RWPE2 (cell line): ENCODE measurements around the gene CDH4.

Experiments used
- ATAC-seq: fragments of 200-7000 bp; cut with Tn5 transposase; 3 replicates; pipeline ENCODE4 v1.9.1; 2021; ENCODE audit warnings: low read depth
- DNase-seq: peaks from one replicate; pipeline ENCODE4 v3.0.0-alpha.2; 2020; ENCODE audit warnings: low spot score
- H3K27ac ChIP-seq: fragments of 450-650 bp; 2 replicates; pipeline ENCODE4 v1.5.1; 2017; ENCODE audit warnings: mild to moderate bottlenecking; ENCODE audit not compliant: poor library complexity, severe bottlenecking
- H3K27me3 ChIP-seq: fragments of 250-450 bp; sonication (Bioruptor Pico); 2 replicates; pipeline ENCODE4 v1.5.1; 2021; ENCODE audit warnings: mild to moderate bottlenecking, moderate library complexity; ENCODE audit not compliant: insufficient read depth, poor library complexity, severe bottlenecking
- H3K36me3 ChIP-seq: fragments of 250-450 bp; sonication (Bioruptor Pico); 2 replicates; pipeline ENCODE4 v1.5.1; 2020; ENCODE audit warnings: low read depth, mild to moderate bottlenecking, moderate library complexity
- H3K4me1 ChIP-seq: fragments of 250-450 bp; sonication (Bioruptor Pico); 2 replicates; pipeline ENCODE4 v1.5.1; 2021; ENCODE audit warnings: mild to moderate bottlenecking, moderate library complexity; ENCODE audit not compliant: insufficient read depth, poor library complexity, severe bottlenecking
- H3K4me3 ChIP-seq: fragments of 250-450 bp; sonication (Bioruptor Pico); 2 replicates; pipeline ENCODE4 v1.5.1; 2021; ENCODE audit warnings: mild to moderate bottlenecking, moderate library complexity; ENCODE audit not compliant: severe bottlenecking
- H3K9me3 ChIP-seq: fragments of 250-450 bp; sonication (Bioruptor Pico); 2 replicates; pipeline ENCODE4 v1.5.1; 2021; ENCODE audit warnings: mild to moderate bottlenecking, moderate library complexity; ENCODE audit not compliant: severe bottlenecking
- CTCF ChIP-seq: fragments of 450-650 bp; IDR thresholded peaks from one replicate; pipeline ENCODE4 v1.5.1; 2017; ENCODE audit warnings: mild to moderate bottlenecking, moderate library complexity; ENCODE audit not compliant: poor library complexity, severe bottlenecking

Gene CDH4

DNA sequence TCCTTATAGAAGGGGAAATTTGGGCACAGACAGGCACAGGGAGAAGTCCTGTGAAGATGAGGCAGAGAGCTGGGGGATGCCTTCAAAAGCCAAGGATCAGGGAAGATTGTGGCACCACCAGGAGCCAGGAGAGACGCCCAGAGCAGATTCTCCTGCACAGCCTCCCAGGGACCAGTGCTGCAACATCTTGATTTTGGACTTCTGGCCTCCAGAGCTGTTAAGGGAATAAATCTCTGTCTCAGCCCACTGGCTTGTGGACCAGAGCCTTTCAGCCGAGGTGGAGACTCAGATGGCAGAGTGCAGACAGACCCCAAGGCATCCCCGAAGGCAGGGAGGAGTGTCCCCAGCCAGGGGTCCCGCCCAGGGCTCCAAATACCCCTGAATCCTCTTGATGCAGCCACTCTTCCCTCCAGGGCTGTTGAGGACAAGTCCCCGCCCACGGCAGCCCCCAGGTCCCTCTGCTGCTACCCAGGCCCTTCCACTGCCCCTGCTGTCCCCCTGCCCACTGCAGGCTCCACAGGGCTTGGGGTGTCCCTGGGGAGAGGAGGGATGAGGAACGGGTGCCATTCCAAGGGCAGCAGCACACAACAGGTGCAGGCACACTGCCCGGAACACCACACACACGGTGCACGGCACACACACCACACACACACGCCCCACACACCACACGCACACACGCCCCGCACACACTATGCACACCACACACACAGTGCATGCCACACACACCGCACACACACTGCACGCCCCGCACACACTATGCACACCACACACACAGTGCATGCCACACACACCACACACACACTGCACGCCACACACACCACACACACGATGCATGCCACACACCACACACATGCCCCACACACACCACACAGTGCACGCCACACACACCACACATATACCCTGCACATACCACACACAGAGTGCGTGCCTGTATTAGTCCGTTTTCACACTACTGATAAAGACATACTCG, 502.2 kb downstream of the CDH4 start:
- no peak for TF ChIP-seq CTCF
- no peak overlapping the region for H3K4me3 ChIP-seq

DNA sequence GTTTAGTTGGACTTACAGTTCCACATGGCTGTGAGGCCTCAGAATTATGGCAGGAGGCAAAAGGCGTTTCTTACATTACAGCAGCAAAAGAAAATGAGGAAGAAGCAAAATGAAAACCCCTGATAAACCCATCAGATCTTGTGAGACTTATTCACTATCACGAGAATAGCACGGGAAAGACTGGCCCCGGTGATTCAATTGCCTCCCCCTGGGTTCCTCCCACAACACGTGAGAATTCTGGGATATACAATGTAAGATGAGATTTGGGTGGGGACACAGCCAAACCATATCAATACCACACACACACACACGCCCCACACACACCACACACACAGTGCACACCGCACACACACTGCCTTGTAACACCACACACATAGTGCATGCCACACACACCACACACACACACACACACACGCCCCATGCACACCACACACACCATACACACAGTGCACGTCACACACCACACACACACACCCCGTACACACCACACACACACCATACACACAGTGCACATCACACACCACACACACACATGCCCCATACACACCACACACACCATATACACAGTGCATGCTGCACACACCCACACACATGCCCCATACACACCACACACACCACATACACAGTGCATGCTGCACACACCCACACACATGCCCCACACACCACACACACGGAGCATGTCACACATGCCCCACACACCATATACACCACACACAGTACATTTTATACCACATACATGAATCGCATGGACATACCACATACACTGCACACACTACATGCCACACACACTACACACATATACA, 503.1 kb downstream of the CDH4 start:
- Histone ChIP-seq H3K36me3 (no peaks in the 10 kb centered on the region), H3K4me1 (peaks cover 10% of the 10 kb centered on the region), H3K27ac (no peak overlapping the region), H3K4me3 (no peak overlapping the region), H3K9me3 (no peaks in the 10 kb centered on the region), H3K27me3 (no peaks in the 10 kb centered on the region)
- DNase-seq (peak; percentile 71), ATAC-seq (no peak)
- no peak for TF ChIP-seq CTCF

More for the DNA sequence above, 502.2 kb downstream of the CDH4 start:
- no peak overlapping the region for H3K27ac ChIP-seq
- H3K27me3 ChIP-seq, result no peaks in the 10 kb centered on the region
- peaks cover under 1% of the 10 kb centered on the region; the same call in 1 of the 2 replicates for H3K36me3 ChIP-seq
- H3K4me1 ChIP-seq, result peaks cover 10% of the 10 kb centered on the region
- no peak for ATAC-seq
- peak; percentile 77 for DNase-seq
- H3K9me3 ChIP-seq, result no peaks in the 10 kb centered on the region

DNA sequence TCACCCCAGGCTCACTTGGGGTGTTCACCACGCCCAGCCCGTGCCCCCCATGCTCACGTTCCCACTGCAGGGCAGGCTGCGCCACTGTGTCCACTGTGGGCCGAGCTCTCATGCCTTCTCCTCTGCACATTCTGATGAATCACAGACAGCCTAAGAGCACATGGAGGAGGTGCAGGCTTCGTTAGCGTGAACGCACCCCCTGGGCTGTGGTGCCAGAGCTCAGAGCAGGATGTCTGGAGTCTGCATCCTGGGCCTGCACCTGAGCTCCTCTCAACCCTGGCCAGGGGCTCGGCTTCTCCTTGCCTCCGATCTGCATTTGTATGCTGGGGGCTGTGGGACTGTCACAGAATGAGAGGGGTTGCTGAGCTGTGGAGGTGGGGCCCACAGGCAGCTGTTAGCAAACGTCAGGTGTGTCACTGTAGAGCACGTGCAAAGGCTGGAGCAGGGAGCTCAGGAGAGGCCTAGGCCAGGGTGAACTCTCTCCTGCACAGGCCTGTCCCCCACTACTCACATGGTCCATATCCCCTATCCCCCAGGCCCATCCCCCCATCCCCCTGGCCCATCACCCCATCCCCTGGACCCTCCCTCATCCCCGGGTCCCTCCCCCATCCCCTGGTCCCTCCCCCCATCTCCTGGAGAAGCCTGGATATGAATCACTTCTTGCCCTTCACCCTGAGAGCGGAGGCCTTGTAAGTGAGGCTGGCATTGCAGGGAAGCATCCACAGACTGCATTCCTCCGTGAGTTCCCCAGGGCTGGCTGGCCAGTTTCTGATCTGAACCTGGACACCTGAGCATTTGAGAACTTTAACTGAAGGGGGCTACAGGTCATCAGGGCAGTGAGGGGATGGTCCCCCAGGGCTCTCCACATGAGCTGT, 504.1 kb downstream of the CDH4 start:
- Histone ChIP-seq H3K4me3 (no peak overlapping the region), H3K9me3 (no peaks in the 10 kb centered on the region), H3K27ac (no peak overlapping the region), H3K27me3 (no peaks in the 10 kb centered on the region), H3K4me1 (peaks cover 10% of the 10 kb centered on the region), H3K36me3 (no peaks in the 10 kb centered on the region)
- ATAC-seq (no peak), DNase-seq (peak; percentile 79)
- no peak for TF ChIP-seq CTCF

DNA sequence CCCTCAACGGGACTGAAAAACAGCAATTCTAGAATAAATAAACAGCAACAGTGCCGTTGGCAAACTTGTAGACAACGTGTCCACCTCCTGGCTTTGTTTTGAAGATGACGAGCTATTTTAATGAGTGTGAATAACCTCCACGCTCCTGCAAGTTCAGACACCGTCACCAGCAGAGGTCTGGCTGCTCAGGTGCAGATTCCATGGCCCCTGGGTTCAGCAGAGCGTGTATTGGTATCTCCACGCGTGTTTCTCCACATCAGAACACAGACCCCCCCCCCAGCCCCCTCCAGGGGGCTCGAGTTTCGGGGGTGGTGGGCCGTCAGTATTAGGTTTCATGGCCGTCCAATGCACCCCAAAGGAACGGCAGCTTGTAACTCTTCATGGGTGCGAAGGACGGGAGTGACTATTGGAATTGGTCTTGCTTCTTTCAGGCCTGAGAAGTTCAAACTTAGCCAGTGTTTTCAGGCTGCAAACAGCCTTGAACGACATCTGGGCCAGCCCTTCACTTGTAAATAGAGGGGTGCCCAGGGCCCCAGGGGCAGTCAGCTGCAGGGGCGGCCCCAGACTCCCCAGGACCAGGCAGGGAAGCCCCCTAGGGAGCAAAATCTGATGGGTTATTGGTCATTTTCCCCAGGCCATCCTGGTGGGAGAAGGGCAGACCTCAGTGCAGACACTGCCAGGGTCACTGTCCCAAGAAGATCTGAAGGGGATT, 505.1 kb downstream of the CDH4 start:
- peaks cover 10% of the 10 kb centered on the region for H3K4me1 ChIP-seq
- DNase-seq, result peak; percentile 69
- H3K27me3 ChIP-seq, result no peaks in the 10 kb centered on the region
- no peak overlapping the region for H3K27ac ChIP-seq
- ATAC-seq, result no peak
- no peaks in the 10 kb centered on the region for H3K9me3 ChIP-seq
- H3K36me3 ChIP-seq, result no peaks in the 10 kb centered on the region
- H3K4me3 ChIP-seq, result no peak overlapping the region
- TF ChIP-seq CTCF, result no peak
